Panc1 (cell line): ENCODE data around the gene PLXNA2. TPM values are rescaled to one million over a fixed set of nuclear protein-coding genes. Genes with fewer than 3 reads are reported as not detected.

Source experiments
- ATAC-seq: fragments of 200-7000 bp; cut with Tn5 transposase; 2 replicates; pipeline ENCODE4 v1.9.1; 2020; ENCODE audit warnings: mild to moderate bottlenecking, moderate library complexity
- BruUV-seq: library from RNA; stranded (reverse); fragments of 400-500 nt; replicated peaks from 2 replicates; lab custom pipeline; 2021; lab: Mats Ljungman, UMichigan
- CTCF ChIA-PET: fragments of 300-600 bp; sonication (Branson Sonifier 250); formaldehyde crosslinking; loops from one replicate; lab custom pipeline; 2022; ENCODE audit warnings: antibody characterized with exemption; lab: Charles Lee
- POLR2A ChIA-PET: fragments of 300-600 bp; sonication (Branson Sonifier 250); formaldehyde crosslinking; loops from one replicate; lab custom pipeline; 2022; ENCODE audit warnings: antibody characterized with exemption; lab: Charles Lee
- DNase-seq: peaks from one replicate; pipeline ENCODE4 v3.0.0-alpha.2; 2010; ENCODE audit warnings: low read depth, low spot score
- H3K27ac ChIP-seq: 2 replicates; pipeline ENCODE4 v1.5.1; 2011; ENCODE audit warnings: mild to moderate bottlenecking, low read length, inconsistent platforms
- H3K27me3 ChIP-seq: fragments of 200-500 bp; sonication (Bioruptor generic); 2 replicates; pipeline ENCODE4 v1.6.0; 2014; ENCODE audit warnings: low read length, inconsistent platforms; ENCODE audit not compliant: control insufficient read depth, insufficient read depth
- H3K36me3 ChIP-seq: fragments of 200-500 bp; sonication (Bioruptor generic); 2 replicates; pipeline ENCODE4 v1.5.1; 2014; ENCODE audit warnings: inconsistent platforms, mild to moderate bottlenecking, low read length, moderate library complexity; ENCODE audit not compliant: control insufficient read depth, insufficient read depth
- H3K4me1 ChIP-seq: 2 replicates; pipeline ENCODE4 v1.5.1; 2011; ENCODE audit warnings: inconsistent platforms, mild to moderate bottlenecking, low read length, moderate library complexity; ENCODE audit not compliant: control insufficient read depth, insufficient read depth
- H3K4me3 ChIP-seq, 2 experiments: 2 replicates each; pipeline ENCODE4 v1.5.1; 2011 to 2012; ENCODE audit warnings: low read depth in 2 of 2, low read length in 2 of 2, mild to moderate bottlenecking in 2 of 2, inconsistent platforms in 1 of 2, moderate library complexity in 1 of 2
- H3K9me3 ChIP-seq: fragments of 200-500 bp; sonication (Bioruptor generic); 2 replicates; pipeline ENCODE4 v1.5.1; 2014; ENCODE audit warnings: low read depth, mild to moderate bottlenecking, inconsistent platforms, low read length, moderate library complexity; ENCODE audit not compliant: control insufficient read depth, insufficient read depth
- POLR2AphosphoS5 ChIP-seq: IDR thresholded peaks from 2 replicates; pipeline ENCODE4 v1.6.1; 2012; ENCODE audit warnings: mild to moderate bottlenecking, low read depth, low read length, moderate library complexity
- SIN3A ChIP-seq: IDR thresholded peaks from 2 replicates; pipeline ENCODE4 v1.6.1; 2012; ENCODE audit warnings: low read depth, mild to moderate bottlenecking, low read length, moderate library complexity, borderline replicate concordance; ENCODE audit not compliant: insufficient read depth
- TCF7L2 ChIP-seq: IDR thresholded peaks from 2 replicates; pipeline ENCODE4 v1.6.1; 2011; ENCODE audit warnings: mild to moderate bottlenecking, low read depth, low read length, inconsistent platforms
- in situ Hi-C: cut with HindIII; loops from 2 replicates; pipeline ENCODE4 v1.10.0; 2016; ENCODE audit warnings: low sequenced_read_pairs, low pct_unique_long_range_greater_than_20kb
- intact Hi-C: fragments of 100-400 bp; cut with micrococcal nuclease; formaldehyde crosslinking; loops from one replicate; pipeline ENCODE4 v1.10.0; 2022; ENCODE audit not compliant: unreplicated experiment
- total RNA-seq: library from RNA; stranded (reverse); gene quantifications from one replicate; pipeline ENCODE4 v1.2.1, GENCODE V29; 2021; ENCODE audit not compliant: unreplicated experiment
- TF ChIP-seq, protein P1 (sequence below), 2 experiments: IDR thresholded peaks; 2 replicates each; pipeline ENCODE4 v1.6.1; 2011 to 2012; ENCODE audit warnings: low read depth in 2 of 2, control low read depth in 1 of 2, low read length in 1 of 2, mild to moderate bottlenecking in 1 of 2, moderate library complexity in 1 of 2; ENCODE audit not compliant: insufficient read depth in 1 of 2
- TF ChIP-seq, protein P2 (sequence below): fragments of 450-650 bp; IDR thresholded peaks from 2 replicates; pipeline ENCODE4 v1.5.1; 2017; ENCODE audit warnings: mild to moderate bottlenecking

The PLXNA2 gene
- total RNA-seq, 1 experiment from 2014 or later: 0.98 TPM

DNA sequence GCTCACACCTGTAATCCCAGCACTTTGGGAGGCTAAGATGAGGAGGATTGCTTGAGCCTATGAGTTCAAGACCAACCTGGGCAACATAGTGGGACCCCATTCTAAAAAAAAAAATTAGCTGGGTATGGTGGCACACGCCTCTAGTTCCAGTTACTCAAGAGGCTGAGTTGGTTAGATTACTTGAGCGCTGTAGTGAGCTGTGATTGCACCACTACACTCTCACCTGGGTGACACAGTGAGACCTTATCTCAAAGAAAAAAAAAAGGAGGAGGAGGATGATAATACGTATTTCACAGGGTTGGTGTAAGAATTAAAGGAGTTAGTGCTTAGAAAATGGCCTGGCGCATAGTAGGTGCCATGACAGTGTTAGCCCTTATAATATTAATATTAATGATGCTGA lies 144.1 kb downstream of the PLXNA2 start:
- no peak for ATAC-seq
- Histone ChIP-seq H3K36me3 (no peaks in the 10 kb centered on the region), H3K27me3 (no peaks in the 10 kb centered on the region), H3K9me3 (no peaks in the 10 kb centered on the region), H3K4me1 (no peaks in the 10 kb centered on the region), H3K27ac (no peak overlapping the region), H3K4me3 (no peak overlapping the region)
- CTCF ChIA-PET: no interaction called here
- no TSS peak for BruUV-seq
- intact Hi-C loops: no loop called here
- POLR2A ChIA-PET: no interaction called here
- DNase-seq: no peak
- in situ Hi-C loops: no loop called here
- TF ChIP-seq POLR2AphosphoS5 (no peak), TCF7L2 (no peak), SIN3A (no peak)
- TF ChIP-seq, protein P1, sequence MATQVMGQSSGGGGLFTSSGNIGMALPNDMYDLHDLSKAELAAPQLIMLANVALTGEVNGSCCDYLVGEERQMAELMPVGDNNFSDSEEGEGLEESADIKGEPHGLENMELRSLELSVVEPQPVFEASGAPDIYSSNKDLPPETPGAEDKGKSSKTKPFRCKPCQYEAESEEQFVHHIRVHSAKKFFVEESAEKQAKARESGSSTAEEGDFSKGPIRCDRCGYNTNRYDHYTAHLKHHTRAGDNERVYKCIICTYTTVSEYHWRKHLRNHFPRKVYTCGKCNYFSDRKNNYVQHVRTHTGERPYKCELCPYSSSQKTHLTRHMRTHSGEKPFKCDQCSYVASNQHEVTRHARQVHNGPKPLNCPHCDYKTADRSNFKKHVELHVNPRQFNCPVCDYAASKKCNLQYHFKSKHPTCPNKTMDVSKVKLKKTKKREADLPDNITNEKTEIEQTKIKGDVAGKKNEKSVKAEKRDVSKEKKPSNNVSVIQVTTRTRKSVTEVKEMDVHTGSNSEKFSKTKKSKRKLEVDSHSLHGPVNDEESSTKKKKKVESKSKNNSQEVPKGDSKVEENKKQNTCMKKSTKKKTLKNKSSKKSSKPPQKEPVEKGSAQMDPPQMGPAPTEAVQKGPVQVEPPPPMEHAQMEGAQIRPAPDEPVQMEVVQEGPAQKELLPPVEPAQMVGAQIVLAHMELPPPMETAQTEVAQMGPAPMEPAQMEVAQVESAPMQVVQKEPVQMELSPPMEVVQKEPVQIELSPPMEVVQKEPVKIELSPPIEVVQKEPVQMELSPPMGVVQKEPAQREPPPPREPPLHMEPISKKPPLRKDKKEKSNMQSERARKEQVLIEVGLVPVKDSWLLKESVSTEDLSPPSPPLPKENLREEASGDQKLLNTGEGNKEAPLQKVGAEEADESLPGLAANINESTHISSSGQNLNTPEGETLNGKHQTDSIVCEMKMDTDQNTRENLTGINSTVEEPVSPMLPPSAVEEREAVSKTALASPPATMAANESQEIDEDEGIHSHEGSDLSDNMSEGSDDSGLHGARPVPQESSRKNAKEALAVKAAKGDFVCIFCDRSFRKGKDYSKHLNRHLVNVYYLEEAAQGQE (IDR thresholded peaks at IDR 0.05; ENCODE audit: insufficient read depth in 1 of 2, low read depth in 2 of 2, low read length in 1 of 2): no peak
- TF ChIP-seq, protein P2, sequence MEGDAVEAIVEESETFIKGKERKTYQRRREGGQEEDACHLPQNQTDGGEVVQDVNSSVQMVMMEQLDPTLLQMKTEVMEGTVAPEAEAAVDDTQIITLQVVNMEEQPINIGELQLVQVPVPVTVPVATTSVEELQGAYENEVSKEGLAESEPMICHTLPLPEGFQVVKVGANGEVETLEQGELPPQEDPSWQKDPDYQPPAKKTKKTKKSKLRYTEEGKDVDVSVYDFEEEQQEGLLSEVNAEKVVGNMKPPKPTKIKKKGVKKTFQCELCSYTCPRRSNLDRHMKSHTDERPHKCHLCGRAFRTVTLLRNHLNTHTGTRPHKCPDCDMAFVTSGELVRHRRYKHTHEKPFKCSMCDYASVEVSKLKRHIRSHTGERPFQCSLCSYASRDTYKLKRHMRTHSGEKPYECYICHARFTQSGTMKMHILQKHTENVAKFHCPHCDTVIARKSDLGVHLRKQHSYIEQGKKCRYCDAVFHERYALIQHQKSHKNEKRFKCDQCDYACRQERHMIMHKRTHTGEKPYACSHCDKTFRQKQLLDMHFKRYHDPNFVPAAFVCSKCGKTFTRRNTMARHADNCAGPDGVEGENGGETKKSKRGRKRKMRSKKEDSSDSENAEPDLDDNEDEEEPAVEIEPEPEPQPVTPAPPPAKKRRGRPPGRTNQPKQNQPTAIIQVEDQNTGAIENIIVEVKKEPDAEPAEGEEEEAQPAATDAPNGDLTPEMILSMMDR: no peak

DNA sequence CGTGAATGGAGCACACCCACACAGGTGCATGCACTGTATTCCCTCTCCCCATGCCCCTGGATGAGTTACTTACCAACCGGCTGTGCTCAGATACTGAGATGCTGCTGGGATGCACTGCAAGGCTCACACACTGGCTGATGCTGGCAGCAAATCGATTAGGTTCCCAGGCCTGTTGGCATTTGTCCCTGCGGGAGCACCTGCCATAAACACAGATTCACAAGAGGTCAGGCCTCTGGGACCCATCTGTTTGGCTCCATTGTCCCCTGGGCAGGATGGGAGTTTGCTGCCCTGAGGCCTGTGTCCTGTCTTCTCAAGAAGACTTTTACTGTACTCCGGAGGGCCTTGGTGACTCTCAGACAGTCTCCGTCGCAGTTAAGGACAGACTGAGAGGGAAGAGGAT lies 145.4 kb downstream of the PLXNA2 start:
- H3K36me3 ChIP-seq: no peaks in the 10 kb centered on the region
- in situ Hi-C loops (no loop called here), intact Hi-C loops (no loop called here)
- no peaks in the 10 kb centered on the region for H3K4me1 ChIP-seq
- H3K4me3 ChIP-seq: no peak overlapping the region
- ATAC-seq: no peak
- CTCF ChIA-PET: no interaction called here
- DNase-seq: no peak
- H3K9me3 ChIP-seq: no peaks in the 10 kb centered on the region
- H3K27me3 ChIP-seq: no peaks in the 10 kb centered on the region
- BruUV-seq: no TSS peak
- H3K27ac ChIP-seq: no peak overlapping the region
- POLR2A ChIA-PET: no interaction called here
- TF ChIP-seq, protein P2: no peak
- no peak for TF ChIP-seq SIN3A
- no peak for TF ChIP-seq TCF7L2
- TF ChIP-seq POLR2AphosphoS5: no peak
- TF ChIP-seq, protein P1 (IDR thresholded peaks at IDR 0.05; ENCODE audit: insufficient read depth in 1 of 2, low read depth in 2 of 2, low read length in 1 of 2): no peak
